HG03469 (cell line): ENCODE data around the gene CLSTN2.
A peak's percentile ranks its signal among the peaks of the same experiment; 100 is the strongest.

Source experiments
- ATAC-seq: cut with Tn5 transposase; IDR thresholded peaks from one replicate; pipeline ENCODE4 v1.9.1; 2021; ENCODE audit warnings: mild to moderate bottlenecking, moderate library complexity, moderate number of reproducible peaks; ENCODE audit not compliant: unreplicated experiment

Gene CLSTN2

DNA sequence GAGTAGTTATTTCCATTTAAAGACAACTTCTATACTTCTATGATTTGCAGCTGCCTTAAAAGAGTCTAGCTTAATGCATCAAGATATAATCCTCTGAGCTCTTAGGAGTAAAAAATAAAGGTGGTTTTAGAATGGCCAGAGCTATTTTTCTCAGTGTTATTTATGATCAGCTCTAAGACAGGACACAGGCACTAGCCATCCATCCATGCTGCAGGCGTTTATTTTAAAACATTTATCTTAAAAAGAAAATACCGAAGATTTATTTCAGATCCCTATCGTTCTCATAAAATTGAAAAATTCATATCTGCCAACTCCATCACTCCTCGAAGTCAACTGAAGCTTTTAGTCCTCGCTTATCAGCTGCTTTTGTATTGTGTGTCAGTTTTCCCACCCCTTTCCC is 243.5 kb downstream of the CLSTN2 start:
- ATAC-seq, result no peak

DNA sequence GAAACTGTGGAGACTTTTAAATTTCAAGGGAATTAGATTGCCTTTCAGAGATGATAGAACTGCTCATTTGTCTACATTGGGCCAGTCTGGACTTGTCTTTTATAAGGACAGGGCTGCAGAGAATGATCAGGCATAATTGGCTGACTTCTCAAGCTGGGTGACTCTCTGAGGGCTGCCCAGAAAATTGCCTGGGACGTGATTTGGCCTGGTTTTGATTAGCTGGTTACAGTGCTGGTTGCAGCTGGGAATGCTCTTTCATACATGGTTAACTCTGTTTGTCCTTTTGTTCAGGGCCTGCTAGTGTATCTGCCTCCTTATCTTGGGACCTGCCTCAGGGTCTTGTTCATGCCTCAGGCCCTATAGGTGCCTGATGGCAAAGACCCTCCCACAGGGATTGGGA is 245.6 kb downstream of the CLSTN2 start:
- ATAC-seq, result no peak

DNA sequence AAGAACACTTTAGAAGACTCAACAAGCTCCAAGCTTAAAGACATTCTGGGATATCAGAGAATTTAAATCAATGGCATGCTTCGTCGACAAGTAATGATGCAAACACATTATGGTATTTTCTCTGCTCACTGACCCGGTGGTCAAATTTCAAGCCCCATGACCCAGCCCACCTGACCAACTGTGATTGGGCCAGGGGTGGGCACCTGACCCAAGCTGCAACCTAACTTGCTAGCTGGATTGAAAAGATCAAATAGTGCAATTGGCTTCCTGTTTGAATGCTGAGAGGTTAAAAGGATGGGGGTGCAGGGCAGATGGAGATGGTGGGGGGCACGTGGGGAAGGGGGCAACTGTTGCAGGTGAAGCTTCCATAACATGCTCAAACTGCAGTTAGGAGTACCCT is 250.4 kb downstream of the CLSTN2 start:
- no peak for ATAC-seq

DNA sequence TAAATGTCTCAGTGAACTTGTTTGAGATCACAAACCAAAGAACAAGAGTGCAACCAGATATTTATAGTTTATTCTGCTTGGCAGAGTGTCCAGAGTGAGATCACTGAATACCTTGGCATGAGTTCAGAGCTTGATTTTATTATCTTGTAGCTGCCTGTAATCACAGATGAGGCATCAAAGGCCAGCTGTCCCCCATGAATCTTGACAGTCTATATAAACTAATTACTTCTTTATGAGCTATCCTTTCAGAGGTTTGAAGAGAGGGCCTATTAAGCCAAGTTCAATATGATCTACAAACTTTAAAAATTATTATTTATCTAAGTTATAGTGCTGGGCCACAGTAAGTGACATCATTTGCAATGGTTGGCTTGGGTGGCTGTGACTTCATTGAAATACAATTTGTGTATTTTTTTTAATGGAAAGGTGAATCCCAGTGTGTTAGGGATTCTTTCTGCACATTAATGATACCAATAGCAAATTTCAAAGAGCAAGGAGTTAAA is 251.5 kb downstream of the CLSTN2 start:
- no peak for ATAC-seq

DNA sequence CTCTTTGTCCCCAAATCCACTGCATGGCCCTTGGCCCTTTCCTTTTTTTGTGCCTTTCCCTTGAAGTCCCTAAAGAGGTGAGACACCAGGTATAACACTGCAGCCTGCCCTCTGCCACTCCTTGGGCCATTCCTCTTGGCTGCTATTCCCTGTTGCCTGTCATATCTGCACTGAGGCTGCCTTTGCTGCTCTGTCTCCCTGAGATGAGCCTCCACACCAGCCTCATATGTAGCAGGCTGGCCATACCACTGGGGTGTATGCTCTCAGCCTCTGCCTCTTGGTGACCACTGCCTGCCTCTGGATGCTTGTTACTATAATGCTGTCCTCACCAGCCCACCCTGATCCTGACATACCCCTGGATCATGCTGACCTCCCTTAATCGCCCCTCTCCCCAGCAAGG is 252.0 kb downstream of the CLSTN2 start:
- no peak for ATAC-seq

DNA sequence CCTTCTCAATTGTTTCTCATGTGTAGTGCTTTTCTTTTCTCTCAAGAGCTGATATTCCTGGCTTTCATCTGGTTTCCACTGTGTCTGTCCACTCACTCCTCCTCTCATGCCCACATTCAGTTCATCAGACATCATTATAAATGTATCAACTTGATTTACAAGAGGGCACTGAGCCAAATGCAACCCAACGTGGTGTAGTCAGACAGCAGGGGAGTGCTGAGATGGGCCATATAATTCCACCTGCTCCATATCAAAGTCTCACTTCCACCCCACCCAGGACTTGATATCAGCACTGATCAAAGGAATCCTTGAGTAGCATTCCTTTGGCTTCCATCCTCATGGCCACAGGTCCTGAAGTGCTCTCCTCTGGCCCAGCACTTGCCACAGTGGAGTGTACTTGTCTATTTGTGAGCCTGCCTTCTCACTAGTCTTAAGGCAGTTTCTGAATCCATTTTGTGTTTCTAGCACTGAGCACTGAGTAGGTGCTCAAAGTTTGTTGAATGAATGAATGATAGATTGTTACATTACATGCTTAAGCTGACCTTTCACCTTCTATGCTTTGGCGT is 252.8 kb downstream of the CLSTN2 start:
- ATAC-seq, result no peak

- no peak for ATAC-seq
These were observed 253.3 kb downstream of the CLSTN2 start for GRCh38 chr3:140188285-140188684.

DNA sequence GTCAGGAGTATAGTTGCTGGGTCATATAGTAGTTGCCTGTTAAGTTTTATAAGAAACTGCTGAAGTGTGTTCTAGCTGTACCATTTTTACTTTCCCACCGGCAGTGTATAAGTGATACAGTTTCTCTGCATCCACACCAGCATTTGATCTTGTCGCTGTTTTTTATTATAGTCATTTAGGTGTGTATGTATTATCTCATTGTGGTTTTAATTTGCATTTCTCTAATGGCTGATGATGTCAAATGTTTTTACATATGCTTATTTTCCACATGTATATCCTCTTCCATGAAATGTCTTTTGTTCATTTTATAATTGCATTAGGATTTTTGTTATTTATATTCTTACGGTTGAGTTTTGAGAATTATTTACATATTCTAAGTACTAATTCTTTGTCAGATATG is 254.3 kb downstream of the CLSTN2 start:
- no peak for ATAC-seq

- ATAC-seq, result no peak
These were observed 255.0 kb downstream of the CLSTN2 start for GRCh38 chr3:140189976-140190375.

GRCh38 chr3:140196970-140197369 is 262.0 kb downstream of the CLSTN2 start:
- ATAC-seq, result no peak

- no peak for ATAC-seq
These were observed 263.3 kb downstream of the CLSTN2 start for GRCh38 chr3:140198242-140198641.

DNA sequence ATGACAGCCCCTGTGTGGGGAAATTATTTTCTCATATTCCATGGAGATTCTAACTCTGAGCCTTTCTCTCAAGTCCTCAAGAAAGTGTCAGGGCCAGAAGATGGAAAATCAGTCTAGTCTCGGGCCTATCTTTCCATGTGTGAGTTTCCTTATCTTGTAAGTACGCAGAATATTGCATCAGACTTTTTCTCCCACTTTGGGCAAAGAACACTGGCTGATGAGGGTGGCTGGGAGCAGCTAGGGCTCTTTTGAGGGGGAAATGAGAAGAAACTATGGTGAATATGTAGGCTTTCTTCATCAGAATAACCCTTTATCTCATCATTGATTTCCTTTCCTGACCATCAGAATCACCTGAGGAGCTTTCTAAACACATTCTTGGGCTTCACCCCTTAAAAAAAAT is 264.0 kb downstream of the CLSTN2 start:
- no peak for ATAC-seq

DNA sequence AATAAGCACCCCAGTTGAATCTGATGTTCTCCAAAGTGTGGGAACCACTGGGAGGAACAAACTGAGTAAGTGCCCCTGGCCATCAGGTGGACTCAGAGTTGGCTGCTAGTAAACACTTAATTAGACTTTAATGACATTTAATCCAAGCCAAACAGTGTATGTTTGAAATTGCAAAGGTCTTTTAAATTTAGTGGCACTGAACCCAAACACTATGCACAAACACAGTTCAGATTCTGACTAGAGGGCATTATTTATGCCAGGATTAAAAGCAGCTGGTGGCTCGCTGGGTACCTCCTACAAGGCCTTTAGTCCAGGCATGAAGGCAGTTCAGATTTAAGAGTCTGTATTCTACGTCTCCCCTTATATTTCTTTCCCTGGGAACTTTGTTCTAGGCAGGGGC is 264.8 kb downstream of the CLSTN2 start:
- no peak for ATAC-seq

- no peak for ATAC-seq
These were observed 268.5 kb downstream of the CLSTN2 start for GRCh38 chr3:140203510-140203909.

- no peak for ATAC-seq
These were observed 269.4 kb downstream of the CLSTN2 start for GRCh38 chr3:140204271-140204984.

GRCh38 chr3:140205598-140205997 is 270.6 kb downstream of the CLSTN2 start:
- ATAC-seq, result no peak

- no peak for ATAC-seq
These were observed 271.4 kb downstream of the CLSTN2 start for GRCh38 chr3:140206196-140207040.

DNA sequence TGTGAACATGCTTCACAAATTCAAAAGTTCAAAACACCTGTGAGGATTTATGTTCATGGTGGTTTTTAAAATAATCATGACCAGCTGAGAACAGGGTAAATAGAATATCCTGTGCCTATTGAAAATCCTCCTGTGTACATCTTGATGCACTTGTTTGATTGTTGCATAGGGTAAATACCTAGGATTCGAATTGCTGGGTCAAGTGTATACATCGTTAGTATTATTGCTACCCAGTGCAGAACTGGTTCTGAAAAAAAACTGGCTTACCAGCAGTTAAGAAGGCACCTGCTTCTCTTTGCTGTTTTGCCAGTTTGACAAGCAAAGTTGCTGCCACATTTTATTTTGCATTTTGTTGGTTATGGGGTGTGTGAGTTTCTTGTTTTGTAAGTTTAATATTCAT is 272.6 kb downstream of the CLSTN2 start:
- no peak for ATAC-seq

GRCh38 chr3:140216249-140216648 is 281.3 kb downstream of the CLSTN2 start:
- peak; percentile 47 for ATAC-seq

GRCh38 chr3:140219291-140219690 is 284.3 kb downstream of the CLSTN2 start:
- ATAC-seq, result no peak

- no peak for ATAC-seq
These were observed 285.0 kb downstream of the CLSTN2 start for GRCh38 chr3:140219923-140220452.

DNA sequence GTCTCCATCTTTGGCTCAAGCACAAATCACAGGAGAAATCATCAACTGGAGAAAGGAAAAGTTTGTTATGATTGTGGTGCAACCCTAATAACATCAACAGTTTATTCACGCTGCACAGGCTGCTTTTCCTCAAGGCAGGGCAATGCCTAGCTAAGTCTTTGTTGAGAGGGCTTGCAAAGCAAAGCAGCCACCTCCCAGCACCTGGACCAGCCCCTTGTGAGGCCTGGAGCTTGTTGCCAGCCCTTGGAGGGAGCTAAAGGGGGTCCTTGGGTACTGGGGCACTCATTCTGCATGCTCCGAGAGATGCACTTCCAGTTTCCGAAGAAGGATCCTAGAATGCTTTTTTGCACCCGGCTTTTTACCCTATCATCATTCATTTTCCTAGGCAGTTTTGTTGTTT is 288.2 kb downstream of the CLSTN2 start:
- ATAC-seq, result no peak
